ENCODE results near the gene GIPC3. TPM values are rescaled to one million over a fixed set of nuclear protein-coding genes. Genes with fewer than 3 reads are reported as not detected.

GIPC3 gene
- total and polyA plus RNA-seq, 2 experiments from 2014 or later = 0.06 TPM; not detected in 1

DNA sequence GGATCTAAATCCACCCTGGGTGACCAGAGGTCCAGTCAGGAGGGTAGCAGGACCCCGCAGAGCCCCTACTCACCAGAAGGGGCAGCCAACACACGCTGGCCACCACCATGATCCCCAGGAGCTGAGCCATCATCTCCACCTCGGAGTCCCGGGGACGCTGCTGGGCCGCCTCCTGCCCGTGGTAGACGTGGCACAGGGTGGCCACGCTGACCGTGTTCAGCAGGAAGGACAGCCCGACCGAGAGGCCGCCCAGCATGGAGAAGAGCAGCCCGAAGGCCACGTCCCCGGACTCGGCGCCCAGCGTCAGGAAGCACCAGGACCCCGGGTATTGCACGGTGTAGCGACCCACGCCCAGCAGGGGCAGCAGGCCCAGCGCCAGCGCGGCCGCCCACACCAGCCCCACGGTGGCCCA is 14.5 kb downstream of the GIPC3 start:
- no peaks in the 10 kb centered on the region for H3K27me3 ChIP-seq (replicated peaks; ENCODE audit: insufficient read depth)
- in situ Hi-C loops (cut with MboI) = loop anchor here (25.0 kb wide), 1 partner anchor 287 kb away; no protein-coding TSS in a partner anchor
- no peaks in the 10 kb centered on the region for H3K9me3 ChIP-seq (ENCODE audit: low read depth)
- H3K9me2 ChIP-seq (ENCODE audit: insufficient read depth) = no peaks in the 10 kb centered on the region
- no peak overlapping the region for H3K27ac ChIP-seq
- no peak for DNase-seq
- TF ChIP-seq EZH2phosphoT487 (IDR thresholded peaks at IDR 0.05; ENCODE audit: insufficient read depth, low read depth) (no peak), EZH2 (IDR thresholded peaks at IDR 0.05; ENCODE audit: insufficient read depth, poor library complexity, severe bottlenecking) (no peak)
- H4K20me1 ChIP-seq (ENCODE audit: insufficient read depth) = no peaks in the 10 kb centered on the region
- no peak overlapping the region for H3K4me2 ChIP-seq (ENCODE audit: unreplicated experiment)
- WGBS, 2 experiments (ENCODE audit: low coverage in 1 of 2, low lambda C conversion rate in 2 of 2, missing lambda C conversion rate in 2 of 2) = 86 to 92% methylated on average over 22 to 24 of the region's 28 CpGs
- no peaks in the 10 kb centered on the region for H3K79me2 ChIP-seq (ENCODE audit: insufficient read depth)
- H3K36me3 ChIP-seq (ENCODE audit: low read depth) = no peaks in the 10 kb centered on the region
- H3K4me1 ChIP-seq (ENCODE audit: insufficient read depth) = no peaks in the 10 kb centered on the region
- H3F3A ChIP-seq (ENCODE audit: insufficient read depth) = no peaks in the 10 kb centered on the region
- H3K9ac ChIP-seq = no peak overlapping the region
- H3K4me3 ChIP-seq = no peak overlapping the region
- no peak overlapping the region for H2AFZ ChIP-seq

DNA sequence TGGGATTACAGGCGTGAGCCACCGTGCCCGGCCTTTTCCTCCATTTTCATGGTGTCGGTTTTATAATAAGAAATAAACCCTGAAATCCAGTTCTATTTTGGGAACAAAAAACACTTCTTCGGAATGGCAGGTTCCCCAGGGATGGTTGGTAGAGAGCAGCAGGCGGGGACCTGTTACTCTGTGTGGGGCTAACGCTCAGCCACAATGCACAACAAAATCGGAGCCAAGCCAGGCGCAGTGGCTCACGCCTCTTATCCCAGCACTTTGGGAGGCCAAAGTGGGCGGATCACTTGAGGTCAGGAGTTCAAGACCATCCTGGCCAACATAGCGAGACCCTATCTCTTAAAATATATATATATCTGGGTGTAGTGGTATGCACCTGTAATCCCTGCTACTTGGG is 15.7 kb downstream of the GIPC3 start:
- Histone ChIP-seq H3K4me1 (ENCODE audit: insufficient read depth) (no peaks in the 10 kb centered on the region), H3K9me2 (ENCODE audit: insufficient read depth) (no peaks in the 10 kb centered on the region), H3K4me2 (ENCODE audit: unreplicated experiment) (no peak overlapping the region), H3K27ac (no peak overlapping the region), H3K27me3 (replicated peaks; ENCODE audit: insufficient read depth) (no peaks in the 10 kb centered on the region), H2AFZ (no peak overlapping the region), H3K4me3 (no peak overlapping the region), H3K36me3 (ENCODE audit: low read depth) (no peaks in the 10 kb centered on the region), H3K9me3 (ENCODE audit: low read depth) (no peaks in the 10 kb centered on the region), H3F3A (ENCODE audit: insufficient read depth) (no peaks in the 10 kb centered on the region), H3K79me2 (ENCODE audit: insufficient read depth) (no peaks in the 10 kb centered on the region), H3K9ac (no peak overlapping the region), H4K20me1 (ENCODE audit: insufficient read depth) (no peaks in the 10 kb centered on the region)
- no peak for TF ChIP-seq EZH2phosphoT487 (IDR thresholded peaks at IDR 0.05; ENCODE audit: insufficient read depth, low read depth)
- no peak for TF ChIP-seq EZH2 (IDR thresholded peaks at IDR 0.05; ENCODE audit: insufficient read depth, poor library complexity, severe bottlenecking)
- in situ Hi-C loops (cut with MboI) = loop anchor here (25.0 kb wide), 1 partner anchor 289 kb away; no protein-coding TSS in a partner anchor
- DNase-seq = no peak
- 88 to 94% methylated on average over 12 of the region's 12 CpGs for WGBS, 2 experiments (ENCODE audit: low coverage in 1 of 2, low lambda C conversion rate in 2 of 2, missing lambda C conversion rate in 2 of 2)

DNA sequence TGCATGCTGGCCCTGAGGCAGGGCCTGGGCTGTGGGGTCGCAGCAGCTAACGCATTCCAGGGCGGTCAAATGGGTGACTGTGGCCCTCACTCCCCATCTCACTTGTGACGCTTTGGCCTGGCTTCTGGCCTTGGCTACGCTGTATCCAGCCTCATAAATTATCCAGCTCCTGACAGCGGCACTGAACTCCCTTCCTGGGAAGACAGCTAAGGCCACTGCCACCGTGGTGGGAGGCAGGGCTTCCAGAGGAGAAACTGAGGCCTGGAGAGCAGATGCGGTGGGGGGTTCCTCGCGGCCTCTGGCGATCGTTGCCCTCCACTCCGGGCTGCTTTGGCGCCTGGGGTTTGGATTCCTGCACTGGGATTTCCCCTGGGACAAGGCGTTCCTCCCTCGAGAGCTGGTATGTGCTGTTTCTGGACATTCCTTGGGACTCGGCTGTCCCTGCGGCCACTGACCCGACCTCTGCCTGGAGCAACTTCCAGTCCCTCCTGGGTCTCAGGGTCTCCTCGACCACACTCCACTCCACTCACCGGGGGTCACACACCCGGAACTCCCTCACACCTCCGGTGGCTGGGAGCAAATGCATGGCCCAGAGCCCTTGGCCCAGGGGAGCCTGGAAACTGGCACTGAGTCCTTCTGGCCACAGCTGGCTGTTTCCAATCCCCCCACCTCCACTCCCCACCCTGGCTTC is 18.0 kb downstream of the GIPC3 start:
- Histone ChIP-seq H4K20me1 (ENCODE audit: insufficient read depth) (no peaks in the 10 kb centered on the region), H3K36me3 (ENCODE audit: low read depth) (no peaks in the 10 kb centered on the region), H3K4me3 (no peak overlapping the region), H3K9me2 (ENCODE audit: insufficient read depth) (no peaks in the 10 kb centered on the region), H3K9me3 (ENCODE audit: low read depth) (no peaks in the 10 kb centered on the region), H2AFZ (no peak overlapping the region), H3K4me1 (ENCODE audit: insufficient read depth) (no peaks in the 10 kb centered on the region), H3K4me2 (ENCODE audit: unreplicated experiment) (no peak overlapping the region), H3K27me3 (replicated peaks; ENCODE audit: insufficient read depth) (no peaks in the 10 kb centered on the region), H3K27ac (no peak overlapping the region), H3K79me2 (ENCODE audit: insufficient read depth) (no peaks in the 10 kb centered on the region), H3F3A (ENCODE audit: insufficient read depth) (no peaks in the 10 kb centered on the region; the same call in 1 of the 2 replicates), H3K9ac (no peak overlapping the region)
- 74 to 79% methylated on average over 21 to 22 of the region's 23 CpGs for WGBS, 2 experiments (ENCODE audit: low coverage in 1 of 2, low lambda C conversion rate in 2 of 2, missing lambda C conversion rate in 2 of 2)
- in situ Hi-C loops (cut with MboI) = loop anchor here (25.0 kb wide), 1 partner anchor 291 kb away; no protein-coding TSS in a partner anchor
- no peak for DNase-seq
- no peak for TF ChIP-seq EZH2phosphoT487 (IDR thresholded peaks at IDR 0.05; ENCODE audit: insufficient read depth, low read depth)
- TF ChIP-seq EZH2 (IDR thresholded peaks at IDR 0.05; ENCODE audit: insufficient read depth, poor library complexity, severe bottlenecking) = no peak

DNA sequence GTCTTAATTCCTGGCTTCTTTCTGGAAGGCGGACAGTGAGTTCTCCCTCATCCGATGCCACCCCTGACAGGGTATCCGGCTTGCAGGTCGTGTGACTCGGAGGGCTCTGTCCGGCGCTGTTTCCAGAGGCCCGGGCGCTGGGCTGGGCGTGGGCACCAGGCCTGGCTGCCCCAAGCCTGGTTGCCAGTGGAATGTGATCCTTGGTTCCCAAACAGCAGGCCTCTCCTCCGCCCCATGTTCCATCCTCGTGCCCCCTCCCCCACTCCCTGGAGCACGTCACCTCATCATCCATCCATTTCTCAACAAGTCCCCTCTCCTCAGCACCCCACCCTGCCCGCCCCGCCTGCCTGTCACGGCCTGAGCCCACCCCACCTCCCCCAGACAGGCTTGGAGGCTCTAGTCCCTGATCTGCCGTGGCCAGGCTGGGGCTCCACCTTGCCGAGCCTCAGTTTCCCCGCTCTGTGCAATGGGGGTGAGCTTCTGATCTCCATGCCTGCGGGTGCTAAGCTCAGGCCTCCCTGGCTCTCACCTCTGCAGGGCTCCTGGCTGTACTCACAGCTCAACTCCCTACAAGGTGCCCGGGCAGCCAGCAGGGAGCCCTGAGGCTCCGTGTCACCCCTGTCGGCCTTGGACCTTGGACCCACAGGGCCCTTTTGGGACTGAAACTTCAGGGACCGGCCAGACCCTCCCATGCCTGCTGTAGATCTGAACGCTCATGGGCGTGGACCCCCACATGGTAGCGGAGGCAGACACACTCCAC is 19.1 kb downstream of the GIPC3 start:
- Histone ChIP-seq H3K9ac (no peak overlapping the region), H3K9me3 (ENCODE audit: low read depth) (no peaks in the 10 kb centered on the region), H3K9me2 (ENCODE audit: insufficient read depth) (no peaks in the 10 kb centered on the region), H3F3A (ENCODE audit: insufficient read depth) (no peaks in the 10 kb centered on the region; the same call in 1 of the 2 replicates), H2AFZ (no peak overlapping the region), H3K4me1 (ENCODE audit: insufficient read depth) (no peaks in the 10 kb centered on the region), H3K4me2 (ENCODE audit: unreplicated experiment) (no peak overlapping the region), H4K20me1 (ENCODE audit: insufficient read depth) (no peaks in the 10 kb centered on the region), H3K27me3 (replicated peaks; ENCODE audit: insufficient read depth) (no peaks in the 10 kb centered on the region), H3K4me3 (no peak overlapping the region), H3K27ac (no peak overlapping the region), H3K36me3 (ENCODE audit: low read depth) (no peaks in the 10 kb centered on the region), H3K79me2 (ENCODE audit: insufficient read depth) (no peaks in the 10 kb centered on the region)
- DNase-seq = no peak
- in situ Hi-C loops (cut with MboI) = loop anchor here (25.0 kb wide), 1 partner anchor 292 kb away; no protein-coding TSS in a partner anchor
- TF ChIP-seq EZH2 (IDR thresholded peaks at IDR 0.05; ENCODE audit: insufficient read depth, poor library complexity, severe bottlenecking) = no peak
- no peak for TF ChIP-seq EZH2phosphoT487 (IDR thresholded peaks at IDR 0.05; ENCODE audit: insufficient read depth, low read depth)
- 82 to 83% methylated on average over 21 to 27 of the region's 27 CpGs for WGBS, 2 experiments (ENCODE audit: low coverage in 1 of 2, low lambda C conversion rate in 2 of 2, missing lambda C conversion rate in 2 of 2)
